ENCODE data around the gene SFXN5. TPM values are rescaled to one million over a fixed set of nuclear protein-coding genes. Genes with fewer than 3 reads are reported as not detected.
A peak's percentile ranks its signal among the peaks of the same experiment; 100 is the strongest.

SFXN5 gene
- total and polyA plus RNA-seq, 11 donors: 6.0 to 12.5 (median 8.7) TPM

DNA sequence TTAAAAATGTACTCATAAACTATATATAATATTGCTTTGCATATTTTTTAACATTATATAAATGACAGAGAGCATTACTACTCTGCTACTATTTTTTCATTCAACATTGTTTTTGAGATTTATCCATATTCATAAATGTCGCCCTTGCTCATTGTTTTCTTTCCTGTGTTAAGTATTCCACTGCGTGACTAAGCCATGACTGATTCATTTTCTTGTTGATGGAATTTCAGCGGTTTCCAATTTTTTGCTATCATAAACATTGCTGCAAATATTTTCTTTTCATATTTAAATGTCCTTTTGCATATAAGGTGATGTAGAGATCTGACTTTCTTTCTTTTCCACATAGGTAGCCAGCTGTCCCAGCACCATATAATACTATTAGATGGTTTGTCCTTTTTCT, 57.6 kb downstream of the SFXN5 start:
- H3K36me3 ChIP-seq: peaks cover 0 to 12% (median 6%) of the 10 kb centered on the region in 9 donors
- peaks cover 0 to 7% (median 0%) of the 10 kb centered on the region in 12 donors for H3K9me3 ChIP-seq
- no peak overlapping the region for H3K4me3 ChIP-seq
- 86 to 95% (median 92%) methylated on average over 3 of the region's 3 CpGs for WGBS, 4 donors
- DNase-seq (no peak), ATAC-seq (no peak)
- intact Hi-C loops (cut with DNase I): no loop called here
- H3K27ac ChIP-seq: no peak overlapping the region
- H3K27me3 ChIP-seq: no peaks in the 10 kb centered on the region
- TF ChIP-seq, protein P1, sequence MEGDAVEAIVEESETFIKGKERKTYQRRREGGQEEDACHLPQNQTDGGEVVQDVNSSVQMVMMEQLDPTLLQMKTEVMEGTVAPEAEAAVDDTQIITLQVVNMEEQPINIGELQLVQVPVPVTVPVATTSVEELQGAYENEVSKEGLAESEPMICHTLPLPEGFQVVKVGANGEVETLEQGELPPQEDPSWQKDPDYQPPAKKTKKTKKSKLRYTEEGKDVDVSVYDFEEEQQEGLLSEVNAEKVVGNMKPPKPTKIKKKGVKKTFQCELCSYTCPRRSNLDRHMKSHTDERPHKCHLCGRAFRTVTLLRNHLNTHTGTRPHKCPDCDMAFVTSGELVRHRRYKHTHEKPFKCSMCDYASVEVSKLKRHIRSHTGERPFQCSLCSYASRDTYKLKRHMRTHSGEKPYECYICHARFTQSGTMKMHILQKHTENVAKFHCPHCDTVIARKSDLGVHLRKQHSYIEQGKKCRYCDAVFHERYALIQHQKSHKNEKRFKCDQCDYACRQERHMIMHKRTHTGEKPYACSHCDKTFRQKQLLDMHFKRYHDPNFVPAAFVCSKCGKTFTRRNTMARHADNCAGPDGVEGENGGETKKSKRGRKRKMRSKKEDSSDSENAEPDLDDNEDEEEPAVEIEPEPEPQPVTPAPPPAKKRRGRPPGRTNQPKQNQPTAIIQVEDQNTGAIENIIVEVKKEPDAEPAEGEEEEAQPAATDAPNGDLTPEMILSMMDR (IDR thresholded peaks at IDR 0.05): no peak
- TF ChIP-seq POLR2A (IDR thresholded peaks at IDR 0.05): no peak
- H3K4me1 ChIP-seq: no peaks in the 10 kb centered on the region

DNA sequence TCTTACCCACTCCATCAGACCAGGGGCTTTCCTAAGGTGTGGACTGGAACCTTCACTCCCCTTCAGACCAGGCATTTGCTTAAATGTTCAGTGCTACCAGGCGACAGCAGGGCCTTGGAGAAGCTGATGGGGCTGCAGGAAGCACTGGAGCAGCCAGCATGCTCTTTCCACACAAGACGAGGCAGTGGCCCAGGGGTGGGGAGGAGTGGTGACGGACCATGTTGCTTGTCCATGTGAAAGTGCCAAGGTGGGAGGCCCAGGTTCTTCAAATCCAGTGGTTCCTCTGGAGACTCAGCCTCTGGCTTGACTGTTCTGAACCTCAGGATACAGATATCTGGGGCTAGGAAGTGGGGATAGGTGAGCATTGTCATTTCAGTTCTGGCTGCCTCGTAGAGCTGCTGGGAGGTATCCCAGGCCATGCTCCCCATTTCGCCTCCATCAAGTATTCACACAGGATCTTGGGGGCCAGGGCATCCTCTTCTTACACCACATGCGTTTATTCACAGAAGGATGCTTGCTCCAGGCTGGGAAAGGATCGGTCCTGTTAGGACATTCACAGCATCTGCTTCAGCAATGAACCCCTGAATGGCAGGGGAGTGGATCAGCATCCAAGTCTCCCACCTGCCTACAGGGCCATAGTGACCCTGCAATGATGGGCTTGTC, 62.2 kb downstream of the SFXN5 start:
- Histone ChIP-seq H3K36me3 (peaks cover 0 to 12% (median 6%) of the 10 kb centered on the region in 9 donors), H3K4me3 (no peak overlapping the region), H3K27ac (no peak overlapping the region), H3K9me3 (peaks cover 0 to 7% (median 0%) of the 10 kb centered on the region in 12 donors), H3K4me1 (peaks cover 0 to 5% (median 0%) of the 10 kb centered on the region in 12 donors), H3K27me3 (no peaks in the 10 kb centered on the region)
- WGBS, 4 donors: 97 to 99% (median 98%) methylated on average over 7 of the region's 7 CpGs
- peak in 1 of 5 donors; percentile 3 for DNase-seq
- no peak for ATAC-seq
- no peak for TF ChIP-seq POLR2A (IDR thresholded peaks at IDR 0.05)
- TF ChIP-seq, protein P1 (IDR thresholded peaks at IDR 0.05): no peak
- intact Hi-C loops (cut with DNase I): no loop called here

DNA sequence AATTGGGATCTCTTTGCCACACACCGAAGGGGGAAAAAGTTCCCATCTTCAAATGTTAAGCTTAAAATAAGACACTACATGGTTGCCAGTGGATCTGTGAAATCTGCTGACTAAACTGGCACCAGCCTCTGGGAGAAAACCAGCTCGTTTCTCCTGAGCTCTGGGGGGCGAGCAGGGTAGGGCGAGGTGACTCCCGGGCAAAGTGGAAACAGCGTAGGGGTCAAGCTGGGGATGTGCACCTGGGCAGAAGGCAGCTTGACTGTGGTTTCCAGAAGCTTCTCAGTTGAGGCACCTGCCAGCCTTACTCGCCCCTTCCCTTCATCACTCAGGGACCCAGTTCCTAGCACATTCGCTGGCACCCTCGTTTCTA, 62.8 kb downstream of the SFXN5 start:
- H3K9me3 ChIP-seq: peaks cover 0 to 7% (median 0%) of the 10 kb centered on the region in 12 donors
- peak in 1 of 5 donors; percentile 5 for DNase-seq
- H3K27ac ChIP-seq: no peak overlapping the region
- H3K36me3 ChIP-seq: peaks cover 0 to 12% (median 6%) of the 10 kb centered on the region in 9 donors
- H3K27me3 ChIP-seq: no peaks in the 10 kb centered on the region
- TF ChIP-seq POLR2A (IDR thresholded peaks at IDR 0.05): no peak
- TF ChIP-seq, protein P1 (IDR thresholded peaks at IDR 0.05): no peak
- ATAC-seq: no peak
- WGBS, 4 donors: 92 to 94% (median 92%) methylated on average over 9 of the region's 9 CpGs
- peaks cover 0 to 5% (median 0%) of the 10 kb centered on the region in 12 donors for H3K4me1 ChIP-seq
- intact Hi-C loops (cut with DNase I): no loop called here
- H3K4me3 ChIP-seq: no peak overlapping the region

DNA sequence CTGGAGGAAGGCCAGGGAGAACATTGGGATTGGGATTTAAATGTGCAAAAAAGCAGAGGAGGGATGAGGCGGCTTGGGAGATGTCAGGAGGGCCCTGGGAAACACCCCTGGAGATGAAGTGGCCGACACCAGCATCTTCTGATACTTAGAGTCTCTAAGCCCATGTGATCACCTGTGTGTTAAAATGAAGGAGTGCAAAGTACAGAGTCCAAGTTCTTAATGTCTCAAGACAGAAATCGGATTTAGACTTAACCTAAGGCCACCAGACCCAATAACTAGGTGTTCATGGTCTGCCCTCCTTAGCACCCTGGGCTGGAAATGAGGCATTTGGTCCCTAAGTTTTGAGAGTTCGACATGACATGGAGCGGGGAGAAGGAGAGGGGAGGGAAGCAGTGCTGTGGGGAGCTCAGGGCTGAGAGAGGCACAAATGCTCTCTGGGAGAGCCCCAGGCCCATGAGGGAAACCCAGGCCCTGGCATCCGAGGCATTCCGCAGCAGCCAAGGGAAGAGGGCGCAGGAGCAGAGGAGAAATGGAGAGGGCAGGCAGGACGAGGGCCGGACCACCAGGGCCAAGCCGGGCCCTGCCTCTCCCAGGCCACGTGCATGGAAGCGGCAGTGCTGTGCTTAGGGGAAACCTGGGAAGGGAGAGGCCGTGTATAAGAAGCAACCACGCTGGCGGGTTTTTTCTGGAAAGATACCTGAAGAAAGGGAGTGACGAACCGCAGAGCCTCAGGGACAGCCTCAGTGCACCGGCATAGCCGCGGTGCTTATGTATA, 63.3 kb downstream of the SFXN5 start:
- H3K36me3 ChIP-seq: peaks cover 0 to 12% (median 6%) of the 10 kb centered on the region in 9 donors
- no peak for ATAC-seq
- intact Hi-C loops (cut with DNase I): no loop called here
- peaks cover 0 to 7% (median 0%) of the 10 kb centered on the region in 12 donors for H3K9me3 ChIP-seq
- H3K4me3 ChIP-seq: no peak overlapping the region
- TF ChIP-seq, protein P1 (IDR thresholded peaks at IDR 0.05): no peak
- no peak for TF ChIP-seq POLR2A (IDR thresholded peaks at IDR 0.05)
- no peak overlapping the region for H3K27ac ChIP-seq
- peaks cover 0 to 5% (median 0%) of the 10 kb centered on the region in 12 donors for H3K4me1 ChIP-seq
- peak in 1 of 5 donors; percentile 11 for DNase-seq
- 93 to 97% (median 95%) methylated on average over 21 of the region's 21 CpGs for WGBS, 4 donors
- H3K27me3 ChIP-seq: no peaks in the 10 kb centered on the region

All from heart left ventricle (tissue), 16 donors.